GM23248 (cell line): ENCODE results near the gene METTL14.

Experiments used
- EZH2 ChIP-seq: fragments of 200-600 bp; sonication (generic); IDR thresholded peaks from 2 replicates; pipeline ENCODE4 v1.6.1; 2018; ENCODE audit warnings: antibody characterized with exemption, mild to moderate bottlenecking; ENCODE audit not compliant: insufficient read depth, poor library complexity, severe bottlenecking
- EZH2phosphoT487 ChIP-seq: fragments of 200-600 bp; sonication (generic); IDR thresholded peaks from 2 replicates; pipeline ENCODE4 v1.6.1; 2018; ENCODE audit warnings: antibody characterized with exemption, moderate library complexity, mild to moderate bottlenecking, low read depth; ENCODE audit not compliant: insufficient read depth

GRCh38 chr4:118680808-118681207 lies 4.4 kb upstream of the METTL14 start:
- TF ChIP-seq EZH2: no peak
- no peak for TF ChIP-seq EZH2phosphoT487
